Suprapubic skin (tissue), 4 donors: ENCODE data around the gene SELENOW.
"Not testable (repeated sequence)": the region's sequence is repeated elsewhere in the genome, so short reads cannot be mapped to it uniquely, and the experiment has no call there.

ENCODE experiments used
- EP300 ChIP-seq: sonication (generic); formaldehyde crosslinking; IDR thresholded peaks from one replicate; pipeline ENCODE4 v1.6.1; 2017; ENCODE audit warnings: antibody characterized with exemption
- POLR2A ChIP-seq, 2 donors: fragments of 450-650 bp; IDR thresholded peaks; one replicate each; pipeline ENCODE4 v1.6.1; 2017; ENCODE audit warnings: antibody characterized with exemption in 2 of 2, mild to moderate bottlenecking in 2 of 2, moderate library complexity in 2 of 2
- POLR2AphosphoS5 ChIP-seq, 3 donors: sonication (generic); formaldehyde crosslinking; IDR thresholded peaks; one replicate each; pipeline ENCODE4 v1.6.1; 2017; ENCODE audit warnings: antibody characterized with exemption in 3 of 3
- TF ChIP-seq, protein P1 (sequence below), 2 donors: fragments of 200-600 bp in 1 of 2; fragments of 450-650 bp in 1 of 2; sonication (generic) in 1 of 2; IDR thresholded peaks; one replicate each; pipeline ENCODE4 v1.5.1; 2016 to 2019; ENCODE audit warnings: antibody characterized with exemption in 2 of 2, mild to moderate bottlenecking in 1 of 2, moderate library complexity in 1 of 2

DNA sequence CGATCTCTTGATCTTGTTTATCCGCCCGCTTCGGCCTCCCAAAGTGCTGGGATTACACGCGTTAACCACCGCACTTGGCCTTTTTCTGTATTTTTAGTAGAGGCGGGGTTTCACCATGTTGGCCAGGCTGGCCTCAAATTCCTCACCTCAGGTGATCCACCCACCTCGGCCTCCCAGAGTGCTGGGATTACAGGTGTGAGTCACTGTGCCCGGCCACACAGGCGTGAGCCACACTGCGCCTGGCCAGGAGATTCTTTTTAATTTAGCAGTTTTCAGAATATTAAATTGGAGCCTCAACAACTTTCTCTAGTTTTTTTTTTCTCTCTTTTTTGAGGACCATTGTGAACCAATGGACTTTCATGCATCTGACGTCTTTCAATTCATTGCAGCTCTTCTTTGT is 11.3 kb downstream of the SELENOW start:
- not testable (repeated sequence) for TF ChIP-seq EP300; POLR2A (IDR thresholded peaks at IDR 0.05); POLR2AphosphoS5 (IDR thresholded peaks at IDR 0.05)
- TF ChIP-seq, protein P1, sequence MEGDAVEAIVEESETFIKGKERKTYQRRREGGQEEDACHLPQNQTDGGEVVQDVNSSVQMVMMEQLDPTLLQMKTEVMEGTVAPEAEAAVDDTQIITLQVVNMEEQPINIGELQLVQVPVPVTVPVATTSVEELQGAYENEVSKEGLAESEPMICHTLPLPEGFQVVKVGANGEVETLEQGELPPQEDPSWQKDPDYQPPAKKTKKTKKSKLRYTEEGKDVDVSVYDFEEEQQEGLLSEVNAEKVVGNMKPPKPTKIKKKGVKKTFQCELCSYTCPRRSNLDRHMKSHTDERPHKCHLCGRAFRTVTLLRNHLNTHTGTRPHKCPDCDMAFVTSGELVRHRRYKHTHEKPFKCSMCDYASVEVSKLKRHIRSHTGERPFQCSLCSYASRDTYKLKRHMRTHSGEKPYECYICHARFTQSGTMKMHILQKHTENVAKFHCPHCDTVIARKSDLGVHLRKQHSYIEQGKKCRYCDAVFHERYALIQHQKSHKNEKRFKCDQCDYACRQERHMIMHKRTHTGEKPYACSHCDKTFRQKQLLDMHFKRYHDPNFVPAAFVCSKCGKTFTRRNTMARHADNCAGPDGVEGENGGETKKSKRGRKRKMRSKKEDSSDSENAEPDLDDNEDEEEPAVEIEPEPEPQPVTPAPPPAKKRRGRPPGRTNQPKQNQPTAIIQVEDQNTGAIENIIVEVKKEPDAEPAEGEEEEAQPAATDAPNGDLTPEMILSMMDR (IDR thresholded peaks at IDR 0.05) = not testable (repeated sequence)
